ENCODE results near the gene ARHGEF19. TPM values are rescaled to one million over a fixed set of nuclear protein-coding genes. Genes with fewer than 3 reads are reported as not detected.

ARHGEF19 gene
- total and polyA plus RNA-seq, 10 of the 15 experiments (the other 5 are each of a cell fraction or from before 2014, with no cell fraction given), result 0.15 to 2.9 (median 0.67) TPM; not detected in 1

DNA sequence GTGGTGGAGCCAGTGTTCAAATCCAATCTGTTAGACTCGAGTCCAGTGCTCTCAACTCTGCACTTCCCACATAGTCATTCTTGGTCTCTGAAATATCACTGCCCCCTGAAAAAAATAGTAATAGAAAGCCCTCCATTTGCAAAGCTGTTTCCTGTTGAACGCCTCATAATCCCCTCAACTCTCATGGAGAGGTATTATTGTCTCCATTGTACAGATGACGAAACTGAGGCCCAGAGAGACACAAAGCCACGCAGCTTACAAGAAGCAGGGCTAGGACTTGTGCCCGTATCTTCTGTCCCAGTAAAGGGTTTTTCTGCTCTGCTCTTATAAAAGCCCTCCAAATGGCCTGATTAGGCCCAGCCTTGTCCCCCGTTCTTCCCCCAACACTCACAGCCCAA, 6.2 kb upstream of the ARHGEF19 start:
- POLR2A ChIA-PET, result interaction anchor here (0.9 to 2.3 kb wide), 3 partner anchors 11 to 19 kb away, joined by 3 to 14 read pairs (median 5); partner anchors contain the start of gene CPLANE2
- Histone ChIP-seq H2AFZ (ENCODE audit: control insufficient read depth, low read depth, low read length) (no peak overlapping the region), H3K27me3 (replicated peaks in 1 of 2; ENCODE audit: control insufficient read depth in 2 of 2, insufficient read depth in 2 of 2, low read length in 1 of 2) (no peaks in the 10 kb centered on the region), H3K4me2 (ENCODE audit: control insufficient read depth, insufficient read depth) (no peak overlapping the region), H3K36me3 (ENCODE audit: control insufficient read depth in 2 of 2, insufficient read depth in 2 of 2, low read length in 1 of 2) (no peaks in the 10 kb centered on the region), H3K9me3 (replicated peaks; ENCODE audit: control insufficient read depth, insufficient read depth, low read length) (no peaks in the 10 kb centered on the region), H3K4me1 (ENCODE audit: control insufficient read depth, insufficient read depth, low read length) (peaks cover 5% of the 10 kb centered on the region; the same call in 1 of the 2 replicates), H3K27ac (ENCODE audit: control insufficient read depth, insufficient read depth) (no peak overlapping the region), H4K20me1 (ENCODE audit: control insufficient read depth, insufficient read depth) (no peaks in the 10 kb centered on the region), H3K79me2 (ENCODE audit: control insufficient read depth, insufficient read depth, low read length) (no peaks in the 10 kb centered on the region), H3K4me3 (no peak overlapping the region), H3K9ac (ENCODE audit: control insufficient read depth, insufficient read depth, low read length) (no peak overlapping the region)
- ATAC-seq, result no peak
- no peak for FAIRE-seq
- WGBS (ENCODE audit: insufficient coverage, insufficient replicate concordance, low lambda C conversion rate, missing lambda C conversion rate), result 77% methylated on average over 6 of the region's 6 CpGs
- in situ Hi-C loops (cut with MboI) (no loop called here), intact Hi-C loops (cut with micrococcal nuclease; ENCODE audit: unreplicated experiment) (no loop called here)
- RAD21 ChIA-PET (ENCODE audit: unreplicated experiment), result no interaction called here
- no TSS peak for BruUV-seq (replicated peaks)
- SMC1A ChIA-PET (ENCODE audit: uncharacterized antibody, unreplicated experiment), result interaction anchor here (1.2 to 1.9 kb wide), 3 partner anchors 10 to 25 kb away, joined by 3 to 4 read pairs (median 3); no protein-coding TSS in a partner anchor
- CTCF ChIA-PET, result interaction anchor here (0.5 to 1.5 kb wide), 3 partner anchors 19 to 140 kb away, joined by 3 to 5 read pairs (median 3); no protein-coding TSS in a partner anchor
- TF ChIP-seq ZNF217 (IDR thresholded peaks at IDR 0.05), result no peak
- no peak for TF ChIP-seq CHD1 (IDR thresholded peaks at IDR 0.05; ENCODE audit: low read depth, low read length)
- no peak for TF ChIP-seq IKZF2 (IDR thresholded peaks at IDR 0.05)
- no peak for TF ChIP-seq SIX5 (IDR thresholded peaks at IDR 0.05; ENCODE audit: low read depth, low read length, severe bottlenecking)
- no peak for TF ChIP-seq SMAD1 (IDR thresholded peaks at IDR 0.05; ENCODE audit: low read depth, partially characterized antibody)
- no peak for TF ChIP-seq CREM (IDR thresholded peaks at IDR 0.05; ENCODE audit: low read depth)
- no peak for TF ChIP-seq TBL1XR1 (IDR thresholded peaks at IDR 0.05; ENCODE audit: low read depth, low read length)
- TF ChIP-seq ZNF274 (IDR thresholded peaks at IDR 0.05; ENCODE audit: insufficient read depth, insufficient read length), result no peak
- TF ChIP-seq IKZF1 (conservative IDR thresholded peaks at IDR 0.05), result no peak
- no peak for TF ChIP-seq GABPA (IDR thresholded peaks at IDR 0.05; ENCODE audit: low read depth)
- TF ChIP-seq STAT3 (IDR thresholded peaks at IDR 0.05; ENCODE audit: low read depth, low read length), result no peak
- TF ChIP-seq, protein P1, sequence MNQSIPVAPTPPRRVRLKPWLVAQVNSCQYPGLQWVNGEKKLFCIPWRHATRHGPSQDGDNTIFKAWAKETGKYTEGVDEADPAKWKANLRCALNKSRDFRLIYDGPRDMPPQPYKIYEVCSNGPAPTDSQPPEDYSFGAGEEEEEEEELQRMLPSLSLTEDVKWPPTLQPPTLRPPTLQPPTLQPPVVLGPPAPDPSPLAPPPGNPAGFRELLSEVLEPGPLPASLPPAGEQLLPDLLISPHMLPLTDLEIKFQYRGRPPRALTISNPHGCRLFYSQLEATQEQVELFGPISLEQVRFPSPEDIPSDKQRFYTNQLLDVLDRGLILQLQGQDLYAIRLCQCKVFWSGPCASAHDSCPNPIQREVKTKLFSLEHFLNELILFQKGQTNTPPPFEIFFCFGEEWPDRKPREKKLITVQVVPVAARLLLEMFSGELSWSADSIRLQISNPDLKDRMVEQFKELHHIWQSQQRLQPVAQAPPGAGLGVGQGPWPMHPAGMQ (IDR thresholded peaks at IDR 0.05; ENCODE audit: borderline replicate concordance), result no peak
- TF ChIP-seq CREB1 (IDR thresholded peaks at IDR 0.05; ENCODE audit: low read depth), result no peak
- DNase-seq (ENCODE audit: low read depth, low spot score), result no peak

All from GM12878 (cell line).